ENCODE results near the gene TREML2. TPM values are rescaled to one million over a fixed set of nuclear protein-coding genes. Genes with fewer than 3 reads are reported as not detected.

TREML2 gene
- total RNA-seq, 1 experiment from 2014 or later = not detected

- peaks cover 39% of the 10 kb centered on the region for H3K27me3 ChIP-seq (ENCODE audit: insufficient read depth, low read length)
- H3K4me1 ChIP-seq (ENCODE audit: control insufficient read depth in 1 of 2, insufficient read depth in 2 of 2, low read length in 2 of 2) = no peaks in the 10 kb centered on the region
- no peak for TF ChIP-seq TCF7L2 (IDR thresholded peaks at IDR 0.05; ENCODE audit: borderline replicate concordance, extremely low read depth, insufficient read depth, insufficient read length)
- H3K9me2 ChIP-seq (ENCODE audit: insufficient read depth) = no peaks in the 10 kb centered on the region
- BruUV-seq (replicated peaks) = no TSS peak
- H3K4me3 ChIP-seq (replicated peaks in 1 of 2; ENCODE audit: low read depth in 1 of 2, low read length in 2 of 2) = no peak overlapping the region
- intact Hi-C loops (cut with micrococcal nuclease) = no loop called here
- ChIA-PET RAD21 (ENCODE audit: low non-redundant PET in 1 of 2, low total read pairs in 2 of 2, uncharacterized antibody in 2 of 2, unreplicated experiment in 2 of 2) (no interaction called here), CTCF (no interaction called here), POLR2A (no interaction called here)
- H3K27ac ChIP-seq (ENCODE audit: low read depth, low read length) = no peak overlapping the region
- DNase-seq (ENCODE audit: low read depth, low spot score) (no peak), ATAC-seq (no peak)
- no peaks in the 10 kb centered on the region for H3K36me3 ChIP-seq (ENCODE audit: control insufficient read depth in 1 of 2, insufficient read depth in 2 of 2, low read length in 2 of 2)
- H3K9me3 ChIP-seq (ENCODE audit: control insufficient read depth in 1 of 2, insufficient read depth in 1 of 2, low read depth in 1 of 2, low read length in 2 of 2) = no peaks in the 10 kb centered on the region
- no peak overlapping the region for H3K4me2 ChIP-seq (ENCODE audit: low read length)
- H3K79me2 ChIP-seq (ENCODE audit: insufficient read depth, low read length) = no peaks in the 10 kb centered on the region
- H3K9ac ChIP-seq (ENCODE audit: low read length) = no peak overlapping the region
- H4K20me1 ChIP-seq (ENCODE audit: insufficient read depth) = no peaks in the 10 kb centered on the region
- H2AFZ ChIP-seq (ENCODE audit: low read depth, low read length, poor library complexity, severe bottlenecking) = no peak overlapping the region
Measured at GRCh38 chr6:41197234-41197633, 3.7 kb downstream of the TREML2 start.

- CTCF ChIA-PET = no interaction called here
- no peak for TF ChIP-seq POLR2A (IDR thresholded peaks at IDR 0.05; ENCODE audit: borderline replicate concordance, extremely low read depth, insufficient read depth, insufficient read length)
- no peak for TF ChIP-seq YY1 (IDR thresholded peaks at IDR 0.05; ENCODE audit: extremely low read depth, insufficient replicate concordance, low read depth, low read length)
- TF ChIP-seq POLR2AphosphoS5 (IDR thresholded peaks at IDR 0.05; ENCODE audit: low read depth, low read length) = no peak
- no peak for TF ChIP-seq ZBTB33 (IDR thresholded peaks at IDR 0.05; ENCODE audit: extremely low read depth, insufficient replicate concordance, low read length)
- TF ChIP-seq FOSL1 (IDR thresholded peaks at IDR 0.05; ENCODE audit: low read depth) = no peak
- no peak for TF ChIP-seq ZFX (IDR thresholded peaks at IDR 0.05)
- TF ChIP-seq CBX3 (IDR thresholded peaks at IDR 0.05; ENCODE audit: low read depth) = no peak
- no peak for TF ChIP-seq RAD21 (IDR thresholded peaks at IDR 0.05; ENCODE audit: low read depth)
- no peak for TF ChIP-seq EGR1 (IDR thresholded peaks at IDR 0.05; ENCODE audit: low read depth)
- no peak for TF ChIP-seq REST (IDR thresholded peaks at IDR 0.05; ENCODE audit: low read depth)
- TF ChIP-seq ELF1 (IDR thresholded peaks at IDR 0.05; ENCODE audit: borderline replicate concordance, low read depth) = no peak
- TF ChIP-seq EZH2phosphoT487 (IDR thresholded peaks at IDR 0.05; ENCODE audit: borderline replicate concordance) = no peak
Measured at GRCh38 chr6:41194386-41194785, 6.6 kb downstream of the TREML2 start.

More at GRCh38 chr6:41194386-41194785, 6.6 kb downstream of the TREML2 start:
- Histone ChIP-seq H3K9me3 (ENCODE audit: control insufficient read depth in 1 of 2, insufficient read depth in 1 of 2, low read depth in 1 of 2, low read length in 2 of 2) (peaks cover 3 to 8% of the 10 kb centered on the region in 2 experiments; a peak in 2 of 4 replicates), H3K36me3 (ENCODE audit: control insufficient read depth in 1 of 2, insufficient read depth in 2 of 2, low read length in 2 of 2) (no peaks in the 10 kb centered on the region), H4K20me1 (ENCODE audit: insufficient read depth) (no peaks in the 10 kb centered on the region), H3K79me2 (ENCODE audit: insufficient read depth, low read length) (no peaks in the 10 kb centered on the region), H2AFZ (ENCODE audit: low read depth, low read length, poor library complexity, severe bottlenecking) (no peak overlapping the region), H3K4me1 (ENCODE audit: control insufficient read depth in 1 of 2, insufficient read depth in 2 of 2, low read length in 2 of 2) (no peaks in the 10 kb centered on the region), H3K9me2 (ENCODE audit: insufficient read depth) (no peaks in the 10 kb centered on the region), H3K27ac (ENCODE audit: low read depth, low read length) (no peak overlapping the region), H3K9ac (ENCODE audit: low read length) (no peak overlapping the region), H3K27me3 (ENCODE audit: insufficient read depth, low read length) (peaks cover 39% of the 10 kb centered on the region), H3K4me2 (ENCODE audit: low read length) (no peak overlapping the region), H3K4me3 (replicated peaks in 1 of 2; ENCODE audit: low read depth in 1 of 2, low read length in 2 of 2) (no peak overlapping the region)
- no peak for ATAC-seq
- BruUV-seq (replicated peaks) = no TSS peak
- ChIA-PET POLR2A (no interaction called here), RAD21 (ENCODE audit: low non-redundant PET in 1 of 2, low total read pairs in 2 of 2, uncharacterized antibody in 2 of 2, unreplicated experiment in 2 of 2) (no interaction called here)
- intact Hi-C loops (cut with micrococcal nuclease) = no loop called here
- no peak for DNase-seq (ENCODE audit: low read depth, low spot score)
